ENCODE results near the gene STAT5A.

DNA sequence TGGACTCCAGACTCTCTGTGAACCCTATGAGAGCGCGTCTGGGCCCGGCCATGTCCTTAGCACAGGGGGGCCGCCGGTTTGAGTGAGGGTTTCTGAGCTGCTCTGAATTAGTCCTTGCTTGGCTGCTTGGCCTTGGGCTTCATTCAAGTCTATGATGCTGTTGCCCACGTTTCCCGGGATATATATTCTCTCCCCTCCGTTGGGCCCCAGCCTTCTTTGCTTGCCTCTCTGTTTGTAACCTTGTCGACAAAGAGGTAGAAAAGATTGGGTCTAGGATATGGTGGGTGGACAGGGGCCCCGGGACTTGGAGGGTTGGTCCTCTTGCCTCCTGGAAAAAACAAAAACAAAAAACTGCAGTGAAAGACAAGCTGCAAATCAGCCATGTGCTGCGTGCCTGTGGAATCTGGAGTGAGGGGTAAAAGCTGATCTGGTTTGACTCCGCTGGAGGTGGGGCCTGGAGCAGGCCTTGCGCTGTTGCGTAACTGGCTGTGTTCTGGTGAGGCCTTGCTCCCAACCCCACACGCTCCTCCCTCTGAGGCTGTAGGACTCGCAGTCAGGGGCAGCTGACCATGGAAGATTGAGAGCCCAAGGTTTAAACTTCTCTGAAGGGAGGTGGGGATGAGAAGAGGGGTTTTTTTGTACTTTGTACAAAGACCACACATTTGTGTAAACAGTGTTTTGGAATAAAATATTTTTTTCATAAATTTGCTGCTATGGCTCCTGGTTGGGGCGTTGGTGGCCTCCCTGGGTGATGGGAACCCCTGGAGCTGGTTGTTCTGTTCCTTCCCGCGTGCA is 23.1 kb downstream of the STAT5A start:
- TF ChIP-seq, protein P1, sequence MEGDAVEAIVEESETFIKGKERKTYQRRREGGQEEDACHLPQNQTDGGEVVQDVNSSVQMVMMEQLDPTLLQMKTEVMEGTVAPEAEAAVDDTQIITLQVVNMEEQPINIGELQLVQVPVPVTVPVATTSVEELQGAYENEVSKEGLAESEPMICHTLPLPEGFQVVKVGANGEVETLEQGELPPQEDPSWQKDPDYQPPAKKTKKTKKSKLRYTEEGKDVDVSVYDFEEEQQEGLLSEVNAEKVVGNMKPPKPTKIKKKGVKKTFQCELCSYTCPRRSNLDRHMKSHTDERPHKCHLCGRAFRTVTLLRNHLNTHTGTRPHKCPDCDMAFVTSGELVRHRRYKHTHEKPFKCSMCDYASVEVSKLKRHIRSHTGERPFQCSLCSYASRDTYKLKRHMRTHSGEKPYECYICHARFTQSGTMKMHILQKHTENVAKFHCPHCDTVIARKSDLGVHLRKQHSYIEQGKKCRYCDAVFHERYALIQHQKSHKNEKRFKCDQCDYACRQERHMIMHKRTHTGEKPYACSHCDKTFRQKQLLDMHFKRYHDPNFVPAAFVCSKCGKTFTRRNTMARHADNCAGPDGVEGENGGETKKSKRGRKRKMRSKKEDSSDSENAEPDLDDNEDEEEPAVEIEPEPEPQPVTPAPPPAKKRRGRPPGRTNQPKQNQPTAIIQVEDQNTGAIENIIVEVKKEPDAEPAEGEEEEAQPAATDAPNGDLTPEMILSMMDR (IDR thresholded peaks at IDR 0.05), result no peak
- TF ChIP-seq POLR2A (IDR thresholded peaks at IDR 0.05), result no peak

Measured in breast epithelium (tissue), 3 donors.